Neural cell (in vitro differentiated cells): ENCODE results near the gene THRAP3.

Experiments
- CTCF ChIP-seq: fragments of 450-650 bp; IDR thresholded peaks from 2 replicates; pipeline ENCODE4 v1.5.1; 2014; ENCODE audit warnings: antibody characterized with exemption, mild to moderate bottlenecking, moderate library complexity; ENCODE audit not compliant: poor library complexity, severe bottlenecking
- EP300 ChIP-seq: fragments of 450-650 bp; conservative IDR thresholded peaks from 2 replicates; pipeline ENCODE4 v1.6.1; 2014; ENCODE audit warnings: antibody characterized with exemption, mild to moderate bottlenecking, moderate library complexity; ENCODE audit not compliant: poor library complexity, severe bottlenecking
- EZH2 ChIP-seq: fragments of 200-600, 300-800 bp; shearing (Covaris generic), sonication (generic); IDR thresholded peaks from 2 replicates; pipeline ENCODE4 v1.6.1; 2014; ENCODE audit warnings: antibody characterized with exemption, low read length, borderline replicate concordance, mild to moderate bottlenecking; ENCODE audit not compliant: insufficient read depth, poor library complexity, severe bottlenecking
- TAF1 ChIP-seq: IDR thresholded peaks from 2 replicates; pipeline ENCODE4 v1.6.1; 2012; ENCODE audit warnings: low read depth

GRCh38 chr1:36322041-36322785 lies 98.0 kb downstream of the THRAP3 start:
- no peak for TF ChIP-seq CTCF
- TF ChIP-seq EP300: no peak
- no peak for TF ChIP-seq TAF1
- no peak for TF ChIP-seq EZH2
